GM19328 (cell line): ENCODE data around the gene AHI1.
"Not testable (repeated sequence)": the region's sequence is repeated elsewhere in the genome, so short reads cannot be mapped to it uniquely, and the experiment has no call there.

ENCODE experiments used
- ATAC-seq: cut with Tn5 transposase; IDR thresholded peaks from one replicate; pipeline ENCODE4 v1.9.1; 2021; ENCODE audit warnings: mild to moderate bottlenecking, moderate library complexity; ENCODE audit not compliant: unreplicated experiment

Gene AHI1

DNA sequence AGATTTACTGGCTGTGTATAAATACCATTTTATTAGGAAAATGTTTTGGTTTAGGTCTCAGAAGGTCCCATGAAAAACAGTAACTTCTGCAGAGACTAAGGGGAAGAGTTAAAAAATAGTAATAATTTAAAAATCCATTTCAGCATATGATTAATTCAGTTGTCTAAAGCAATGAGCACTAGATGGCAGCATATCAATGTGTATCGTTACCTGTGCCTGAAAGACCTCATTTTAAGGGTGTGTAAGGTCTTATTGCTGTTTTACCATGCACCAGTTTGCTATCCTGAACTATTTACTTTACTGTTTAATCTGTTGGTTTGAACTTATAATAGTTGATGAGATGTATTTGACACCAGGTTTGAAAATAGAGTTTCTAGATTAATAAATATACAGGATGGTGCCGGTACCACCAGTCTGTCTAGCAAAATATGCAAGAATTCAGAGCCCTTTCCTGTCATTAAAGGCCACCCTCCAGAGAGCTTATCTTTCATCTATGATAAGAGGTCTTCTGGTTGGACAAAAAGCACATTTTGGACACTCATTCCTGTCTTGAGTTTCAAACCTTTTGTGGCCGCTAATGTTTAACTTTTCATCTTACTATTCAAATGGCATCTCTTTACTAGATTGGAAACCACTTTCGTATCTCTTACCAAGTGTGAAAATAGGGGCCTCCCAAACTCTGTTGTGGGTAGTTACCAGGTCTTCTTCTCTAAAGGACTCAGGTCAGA is 8.9 kb upstream of the AHI1 start:
- peak; percentile 66 for ATAC-seq

DNA sequence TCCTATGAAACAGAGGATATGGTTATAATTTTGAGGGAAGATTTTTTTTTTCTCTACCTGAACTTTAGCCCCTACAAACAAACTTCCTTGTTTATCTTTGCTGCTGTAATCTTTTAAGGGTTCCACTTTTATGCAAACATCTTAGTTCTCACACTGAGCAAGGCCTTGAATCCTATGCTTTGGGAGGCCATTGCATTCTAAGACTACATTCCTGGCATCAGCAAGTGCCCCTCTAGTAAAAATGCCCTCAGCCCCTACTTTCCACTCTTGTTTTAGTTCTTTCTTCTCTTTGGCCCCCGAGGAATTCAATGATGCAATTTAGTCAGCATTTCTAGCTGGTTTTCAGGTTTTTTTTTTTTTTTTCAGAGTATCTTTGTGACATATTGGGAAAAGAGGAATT is 8.1 kb upstream of the AHI1 start:
- no peak for ATAC-seq

DNA sequence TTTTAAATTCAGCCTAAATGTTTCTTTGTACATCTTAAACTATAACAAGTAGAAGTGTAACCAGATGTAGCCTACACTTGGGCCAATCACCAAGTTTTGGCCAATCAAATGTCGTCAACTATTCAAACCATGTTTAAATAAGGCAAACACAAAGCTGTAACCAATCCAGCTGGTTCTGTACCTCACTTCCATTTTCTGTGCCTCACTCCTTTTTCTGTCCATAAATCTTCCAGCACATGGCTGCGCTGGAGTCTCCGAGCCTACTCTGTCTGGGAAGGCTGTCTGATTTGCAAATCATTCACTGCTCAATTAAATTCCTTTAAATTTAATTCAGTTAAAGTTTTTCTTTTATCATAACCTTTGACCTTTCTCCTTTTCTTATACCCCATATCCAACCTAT is 7.7 kb upstream of the AHI1 start:
- ATAC-seq, result no peak

DNA sequence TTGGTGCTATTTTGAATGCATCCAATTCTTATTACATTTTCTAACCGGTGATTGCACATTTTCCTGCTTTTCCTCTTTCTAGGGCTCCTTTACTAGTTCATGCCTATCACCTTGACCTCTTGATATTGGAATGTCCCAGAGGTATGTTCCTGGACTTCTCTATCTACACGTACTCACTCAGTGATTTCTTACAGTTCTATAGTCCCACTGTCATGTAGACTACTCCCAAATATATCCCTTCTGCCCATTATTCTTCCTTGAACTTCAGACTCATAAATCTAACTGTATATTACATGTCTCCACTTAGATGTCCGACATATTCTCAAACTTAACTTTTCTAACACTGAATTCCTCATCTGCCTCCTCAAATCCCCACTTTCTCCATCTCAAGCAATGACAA is 7.2 kb upstream of the AHI1 start:
- no peak for ATAC-seq

DNA sequence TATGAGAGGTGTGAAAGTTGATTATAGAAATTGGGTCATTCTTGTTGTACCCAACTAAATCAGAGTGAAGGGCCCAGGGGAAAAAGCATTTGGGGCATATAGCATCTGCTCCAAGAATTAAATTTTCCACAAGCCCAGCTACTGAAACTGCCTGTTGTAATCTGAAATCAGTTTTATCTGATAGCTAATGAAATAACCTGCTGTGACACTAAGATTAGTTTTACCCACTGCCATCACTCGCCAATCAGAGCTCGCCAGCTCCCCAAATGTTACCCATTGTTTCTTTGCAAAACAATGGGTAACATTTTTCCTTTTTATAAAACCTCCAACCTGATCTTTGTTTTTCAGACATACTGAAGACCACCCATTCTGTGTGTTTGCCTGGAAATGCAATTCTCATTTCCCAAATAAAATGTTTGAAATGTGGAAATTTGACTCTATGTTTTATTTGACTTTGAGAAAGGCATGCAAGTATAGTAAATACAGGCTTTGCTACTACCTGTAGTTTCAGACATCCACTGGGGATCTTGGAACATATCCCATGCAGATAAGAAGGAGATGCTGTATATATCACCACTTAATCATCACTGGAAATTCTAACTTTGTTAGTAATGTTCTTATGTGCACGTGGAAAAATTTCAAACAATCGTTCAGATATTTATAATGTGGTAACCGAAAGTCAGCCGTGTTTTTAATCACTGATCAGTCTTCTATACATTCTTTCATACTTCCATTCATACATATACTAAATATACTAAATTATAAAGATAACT is 6.3 kb upstream of the AHI1 start:
- ATAC-seq, result no peak

DNA sequence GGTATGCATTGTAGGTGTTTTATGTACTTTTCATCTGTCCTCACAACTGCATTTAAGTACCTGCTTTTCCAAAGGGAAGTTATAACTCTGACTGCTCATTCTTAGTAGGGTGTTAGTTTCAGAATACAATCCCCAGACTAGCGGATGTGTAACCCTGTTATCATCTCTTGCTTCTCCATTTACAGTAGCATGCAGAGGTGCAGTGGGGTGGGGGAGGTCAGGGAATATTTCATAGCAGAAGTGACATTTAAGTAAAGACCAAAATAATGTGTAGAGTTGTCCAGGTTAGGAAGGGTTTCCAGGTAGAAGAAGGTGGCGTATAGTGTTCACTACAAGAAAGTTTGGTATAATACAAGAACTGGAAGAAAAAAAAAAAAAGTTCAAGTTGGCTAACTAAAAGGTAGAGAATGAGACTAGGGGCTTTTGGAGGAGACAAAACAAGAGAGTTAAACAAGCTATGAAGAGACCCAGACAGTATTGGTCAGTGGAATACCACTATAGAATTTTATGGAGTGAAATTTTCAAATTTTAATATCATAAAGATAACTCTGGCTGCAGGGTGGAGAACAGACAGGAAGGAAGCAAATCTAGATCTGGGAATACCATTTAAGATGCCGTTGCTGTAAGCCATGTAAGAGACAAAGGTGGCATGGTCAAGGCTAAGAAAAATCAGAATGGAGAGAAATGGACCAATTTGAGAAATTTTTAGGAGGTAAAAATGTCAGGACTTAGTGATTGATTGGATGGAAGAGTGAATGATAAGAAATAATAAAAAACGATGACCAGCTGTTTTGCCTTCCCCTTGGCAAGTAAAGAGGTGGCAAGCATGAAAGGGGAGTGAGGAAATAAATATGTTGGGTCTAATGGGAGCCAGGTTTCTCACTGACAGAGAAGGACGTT is 2.2 kb upstream of the AHI1 start:
- ATAC-seq, result no peak

DNA sequence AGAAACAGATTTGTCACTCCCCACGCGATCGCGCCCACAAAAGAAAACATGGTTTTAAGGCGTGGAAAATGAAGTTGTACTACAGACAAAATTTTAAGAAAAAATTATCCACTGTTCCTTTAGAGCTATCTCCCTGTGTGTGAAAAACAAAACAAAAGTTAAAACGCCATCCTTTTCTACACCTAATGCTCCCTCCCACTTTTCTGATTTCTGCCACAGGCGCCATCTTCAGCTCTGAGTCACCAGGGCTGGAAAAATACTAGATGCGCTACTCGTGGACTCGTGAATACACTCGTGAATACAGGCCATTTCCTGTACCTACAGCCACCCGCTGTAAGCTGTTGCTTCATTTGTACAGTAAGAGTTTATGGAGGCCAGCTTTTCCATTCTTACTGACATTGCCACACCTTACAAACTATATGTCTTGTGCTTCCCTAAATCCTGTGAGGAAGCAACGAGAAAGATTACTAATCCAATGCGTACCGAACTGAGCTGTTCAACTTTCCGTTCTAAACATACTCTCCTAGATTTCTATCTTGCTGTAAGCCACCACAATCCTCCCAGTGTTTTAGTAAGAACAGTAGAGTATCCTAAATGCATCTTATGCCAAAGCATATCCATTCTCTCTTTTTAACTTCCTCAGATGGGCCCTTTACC is 773 bp upstream of the AHI1 start:
- ATAC-seq, result no peak

DNA sequence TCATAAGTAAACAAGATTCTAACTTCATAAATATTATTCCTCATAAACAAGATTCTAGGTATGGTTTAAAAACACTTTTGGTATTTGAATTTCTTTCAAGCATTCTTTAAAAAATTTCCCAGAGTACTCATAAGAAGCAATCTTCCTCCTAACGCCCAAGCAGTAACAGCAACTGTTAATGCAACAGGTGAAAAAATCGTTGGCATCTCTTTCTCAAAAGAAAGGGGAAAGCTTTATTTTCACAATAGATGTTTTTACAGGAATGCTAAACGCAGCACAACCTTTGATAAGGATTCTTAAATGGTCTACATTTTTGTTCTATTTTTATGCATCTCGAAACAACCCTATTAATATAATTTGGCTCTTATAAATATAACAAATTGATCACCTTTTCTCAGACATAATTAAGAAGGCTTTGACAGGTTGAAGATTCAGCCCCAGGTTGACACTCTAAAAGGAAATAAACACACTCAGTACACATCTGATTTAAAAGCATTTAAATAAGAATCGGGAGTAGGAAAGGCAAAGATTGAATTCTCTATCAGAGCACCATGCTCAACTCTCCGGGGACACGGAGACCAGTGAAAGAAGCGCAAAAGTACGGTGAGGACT is 634 bp downstream of the AHI1 start:
- ATAC-seq, result no peak

DNA sequence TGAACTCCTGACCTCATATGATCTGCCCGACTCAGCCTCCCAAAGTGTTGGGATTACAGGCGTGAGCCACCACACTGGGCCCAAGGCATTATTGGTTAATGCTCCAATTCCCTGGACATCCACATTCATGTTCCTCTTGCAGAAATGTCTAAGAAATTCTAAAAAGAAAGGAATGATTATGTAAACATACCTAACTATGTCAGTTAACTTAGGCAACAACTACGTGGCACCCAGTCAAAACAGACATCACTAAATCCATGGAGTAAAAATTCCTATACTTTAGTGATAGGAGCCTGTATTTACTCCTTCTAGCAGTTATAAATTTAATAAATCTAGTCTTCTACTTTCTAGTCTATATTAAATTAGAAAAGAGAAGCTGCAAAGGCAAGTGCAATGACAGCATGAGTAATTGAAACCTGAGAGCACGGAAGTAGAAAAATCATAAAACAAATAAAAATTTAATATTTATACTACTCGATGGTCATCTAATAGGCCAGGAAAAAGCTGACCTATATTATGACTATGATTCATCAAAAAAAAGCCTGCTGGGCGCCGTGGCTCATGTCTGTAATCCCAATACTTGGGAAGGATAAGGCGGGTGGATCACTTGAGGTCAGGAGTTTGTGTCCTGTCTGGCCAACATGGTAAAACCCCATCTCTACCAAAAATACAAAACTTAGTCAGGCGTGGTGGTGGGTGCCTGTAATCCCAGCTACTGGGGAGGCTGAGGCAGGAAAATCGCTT is 4.2 kb downstream of the AHI1 start:
- no peak for ATAC-seq

DNA sequence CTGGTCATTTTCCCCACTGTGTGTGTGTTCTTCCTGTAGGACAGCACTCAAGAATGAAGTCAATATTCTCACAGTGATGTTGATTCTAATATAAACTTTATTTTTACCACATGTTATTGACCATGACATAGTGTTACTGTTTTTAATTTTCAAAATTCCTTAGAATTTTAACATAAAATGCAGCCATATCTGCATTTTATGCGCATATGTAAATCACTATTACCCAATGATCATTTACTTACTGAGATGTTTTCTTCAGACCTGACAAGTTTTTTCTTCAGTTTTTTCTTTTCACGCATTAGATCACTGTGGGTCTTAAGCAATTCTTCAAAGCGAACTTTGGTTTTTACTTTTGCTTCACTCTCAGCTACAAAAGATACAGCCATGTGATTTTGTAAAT is 7.2 kb downstream of the AHI1 start:
- ATAC-seq, result no peak

DNA sequence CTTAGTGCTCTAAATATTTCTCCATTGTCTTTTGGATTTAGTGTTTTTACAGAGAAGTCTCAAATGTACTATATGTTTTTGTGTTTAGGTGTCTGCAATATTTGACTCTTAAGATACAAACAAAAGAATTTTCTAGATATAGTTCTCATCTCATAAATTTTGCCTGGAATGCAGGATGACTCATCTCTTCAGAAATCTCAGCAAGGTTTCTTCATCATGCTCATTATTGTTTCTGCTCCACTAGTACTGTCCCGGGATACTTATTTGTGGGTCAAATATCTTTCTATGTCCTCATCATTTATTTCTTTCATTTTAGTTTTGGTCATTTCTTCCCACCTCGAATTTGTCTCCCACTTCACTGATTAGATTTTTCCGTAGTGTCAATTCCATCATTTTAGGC is 9.5 kb downstream of the AHI1 start:
- ATAC-seq, result no peak

DNA sequence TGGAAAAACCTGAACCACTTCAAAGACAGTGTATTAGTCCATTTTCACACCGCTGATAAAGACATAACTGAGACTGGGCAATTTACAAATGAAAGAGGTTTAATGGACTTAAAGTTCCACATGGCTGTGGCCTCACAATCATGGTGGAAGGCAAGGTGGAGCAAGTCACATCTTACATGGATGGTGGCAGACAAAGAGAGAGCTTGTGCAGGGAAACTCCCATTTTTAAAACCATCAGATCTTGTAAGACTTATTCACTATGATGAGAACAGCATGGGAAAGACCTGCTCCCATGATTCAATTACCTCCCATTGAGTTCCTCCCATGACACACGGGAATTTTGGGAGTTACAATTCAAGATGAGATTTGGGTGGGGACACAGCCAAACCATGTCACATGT is 13.6 kb downstream of the AHI1 start:
- not testable (repeated sequence) for ATAC-seq

DNA sequence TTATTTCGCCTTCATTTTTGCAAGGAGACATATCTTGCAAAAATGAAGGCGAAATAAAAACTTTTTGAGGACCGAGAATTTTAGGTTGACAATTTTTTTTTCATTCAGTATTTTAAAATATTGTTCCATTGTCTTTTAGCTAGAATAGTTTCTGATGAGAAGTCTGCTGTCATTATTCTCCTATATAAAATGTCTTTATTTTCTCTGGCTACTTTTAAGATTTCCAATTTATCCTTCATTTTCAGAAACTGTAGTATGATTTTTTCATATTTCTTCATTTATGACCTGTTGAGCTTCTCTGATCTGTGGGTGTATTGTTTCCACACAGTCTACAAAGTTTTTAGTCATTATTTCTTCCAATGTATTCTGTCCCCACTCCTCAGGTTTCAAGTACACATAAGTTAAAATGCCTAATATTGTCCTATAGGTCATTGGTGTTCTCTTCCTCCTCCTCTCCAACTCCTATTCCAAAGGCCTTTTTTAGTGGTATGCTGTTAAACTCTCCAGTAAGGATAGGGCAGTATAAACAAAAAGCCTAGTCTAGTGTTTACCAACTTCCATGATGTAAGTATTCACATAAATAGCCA is 15.7 kb downstream of the AHI1 start:
- ATAC-seq, result no peak

DNA sequence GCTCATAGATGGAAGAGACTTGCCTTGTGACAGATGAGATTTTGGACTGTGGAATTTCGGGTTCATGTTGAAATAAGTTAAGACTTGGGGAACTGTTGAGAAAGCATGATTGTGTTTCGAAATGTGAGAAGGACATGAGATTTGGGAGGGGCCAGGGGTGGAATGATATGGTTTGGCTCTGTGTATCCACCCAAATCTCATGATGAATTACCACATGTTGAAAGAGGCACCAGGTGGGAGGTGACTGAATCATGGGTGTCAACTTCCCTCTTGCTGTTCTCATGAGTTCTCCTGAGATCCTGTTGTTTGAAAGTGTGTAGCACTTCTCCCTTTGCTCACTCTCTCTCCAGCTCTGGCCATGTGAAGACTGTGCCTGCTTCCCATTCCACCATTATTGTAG is 17.9 kb downstream of the AHI1 start:
- no peak for ATAC-seq

DNA sequence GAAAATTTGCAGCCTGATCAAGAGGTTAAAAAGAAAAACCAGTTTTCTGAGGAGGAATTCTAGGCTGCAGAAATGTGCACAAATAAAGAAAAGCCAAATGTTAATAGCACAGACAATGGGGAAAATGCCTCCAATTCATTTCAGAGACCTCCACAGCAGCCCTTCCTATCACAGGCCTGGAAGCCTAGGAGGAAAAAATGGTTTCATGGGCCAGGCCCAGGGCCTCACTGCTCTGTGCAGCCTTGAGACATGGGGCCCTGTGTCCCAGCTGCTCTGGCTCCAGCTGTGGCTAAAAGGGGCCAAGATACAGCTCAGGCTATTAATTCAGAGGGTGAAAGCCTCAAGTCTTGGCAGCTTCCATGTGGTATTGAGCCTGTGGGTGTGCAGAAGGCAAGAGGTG is 18.9 kb downstream of the AHI1 start:
- ATAC-seq, result no peak

DNA sequence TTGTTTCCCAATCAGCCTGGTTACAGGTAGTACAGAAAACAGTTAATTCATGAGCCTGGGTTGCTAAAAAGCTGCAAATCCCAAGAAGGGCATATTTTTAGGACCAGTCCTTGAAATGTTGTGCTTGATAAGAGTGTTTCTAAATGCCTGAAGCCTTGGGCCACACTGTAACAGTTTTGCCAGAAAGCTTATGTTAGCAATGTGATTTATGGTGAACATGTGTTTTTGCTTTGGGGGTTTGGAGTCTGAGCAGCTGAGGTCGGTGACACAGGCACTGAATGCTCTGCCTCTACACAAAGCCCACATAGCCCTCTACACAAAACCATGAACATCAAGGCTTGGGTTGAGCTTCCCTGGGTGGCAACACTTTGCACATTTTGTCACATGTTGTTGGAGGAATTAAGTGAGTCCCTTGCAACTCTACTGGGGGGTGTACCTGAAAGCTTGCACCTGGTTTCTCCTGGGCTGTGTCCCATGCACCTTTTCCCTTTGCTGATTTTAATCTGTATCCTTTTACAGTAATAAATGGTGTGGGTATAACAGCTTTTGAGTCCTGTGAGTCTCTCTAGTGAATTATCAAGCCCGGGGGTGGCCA is 22.2 kb downstream of the AHI1 start:
- no peak for ATAC-seq

DNA sequence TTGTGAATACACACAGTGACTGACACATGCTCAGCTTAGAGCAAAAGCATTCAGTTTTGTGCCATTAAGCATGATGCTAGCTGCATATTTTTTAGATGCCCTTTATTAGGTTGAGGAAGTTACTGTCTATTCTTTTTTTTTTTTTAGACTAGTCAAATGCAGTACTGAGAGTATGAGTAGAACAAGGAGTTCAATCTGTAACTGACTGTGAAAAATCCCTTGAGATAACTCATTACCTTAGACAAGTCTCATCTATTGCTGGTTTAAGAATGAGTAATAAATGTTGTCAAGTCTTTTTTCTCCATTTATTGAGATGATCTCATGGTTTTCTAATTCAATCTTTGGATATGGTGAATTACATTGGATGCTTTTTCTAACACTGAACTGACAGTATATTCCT is 23.2 kb downstream of the AHI1 start:
- ATAC-seq, result no peak

DNA sequence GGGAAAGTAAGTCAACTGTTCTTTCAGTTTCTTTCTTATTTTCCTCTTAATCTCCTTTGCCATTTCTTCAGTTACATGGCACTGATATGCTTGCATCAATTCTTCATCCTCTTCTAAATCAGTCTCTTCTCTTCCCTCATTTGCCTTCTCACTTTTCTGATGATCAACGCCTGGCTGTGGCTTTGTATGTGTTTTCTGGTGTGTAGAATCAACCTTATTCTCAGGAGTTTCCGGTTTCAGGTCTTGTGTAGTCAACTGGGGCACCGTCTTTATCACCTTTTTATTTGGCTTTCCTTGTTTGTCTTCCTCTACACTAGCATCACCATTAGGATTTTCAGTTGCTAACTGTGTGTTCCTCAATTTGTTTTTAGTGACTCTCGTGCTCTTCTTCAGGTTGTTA is 31.6 kb downstream of the AHI1 start:
- ATAC-seq, result no peak

DNA sequence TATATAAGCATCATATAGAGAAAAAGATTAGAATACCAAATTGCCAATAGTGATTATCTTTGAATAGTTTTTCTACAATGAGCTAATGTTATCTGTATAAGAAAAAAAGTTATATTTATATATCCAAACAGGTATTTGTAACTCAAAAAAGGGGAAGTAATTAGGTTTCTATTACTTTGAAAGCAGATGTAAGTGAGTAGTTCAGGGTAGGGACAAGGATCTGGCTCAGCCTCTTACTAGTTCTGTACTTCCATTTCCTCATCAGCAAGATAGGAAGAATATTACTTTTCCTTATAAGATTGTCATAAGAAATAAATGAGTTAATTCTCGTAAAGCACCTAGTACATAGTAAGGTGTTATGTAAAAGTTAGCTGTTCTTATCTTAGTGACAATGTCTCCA is 32.2 kb downstream of the AHI1 start:
- peak; percentile 78 for ATAC-seq
